Stimulated activated CD4-positive, alpha-beta T cell treated with anti-CD3 and anti-CD28 coated beads, TNF-alpha, amount 100 ng/mL, for 48 hours (primary cell): ENCODE data around the gene C19orf47.

Experiments used
- DNase-seq, 3 donors: peaks; one replicate each; pipeline ENCODE4 v3.0.0-alpha.2; 2020; ENCODE audit warnings: low read depth in 3 of 3

Gene C19orf47

GRCh38 chr19:40283414-40284250 is 64.6 kb downstream of the C19orf47 start:
- no peak for DNase-seq

- DNase-seq, result no peak
Measured at GRCh38 chr19:40282920-40283319, 65.3 kb downstream of the C19orf47 start.

- no peak for DNase-seq
Measured at GRCh38 chr19:40282209-40282580, 66.0 kb downstream of the C19orf47 start.

- no peak for DNase-seq
Measured at GRCh38 chr19:40281381-40282208, 66.6 kb downstream of the C19orf47 start.

- no peak for DNase-seq
Measured at GRCh38 chr19:40280608-40281221, 67.5 kb downstream of the C19orf47 start.

- no peak for DNase-seq
Measured at GRCh38 chr19:40279761-40280607, 68.2 kb downstream of the C19orf47 start.

- no peak for DNase-seq
Measured at GRCh38 chr19:40279120-40279551, 69.1 kb downstream of the C19orf47 start.

- DNase-seq, result no peak
Measured at GRCh38 chr19:40278361-40279035, 69.7 kb downstream of the C19orf47 start.

GRCh38 chr19:40277356-40278059 is 70.7 kb downstream of the C19orf47 start:
- DNase-seq, result no peak

- DNase-seq, result no peak
Measured at GRCh38 chr19:40274585-40275544, 73.3 kb downstream of the C19orf47 start.

- DNase-seq, result no peak
Measured at GRCh38 chr19:40273469-40274360, 74.5 kb downstream of the C19orf47 start.

GRCh38 chr19:40272261-40272660 is 75.9 kb downstream of the C19orf47 start:
- DNase-seq, result no peak

GRCh38 chr19:40271706-40272105 is 76.5 kb downstream of the C19orf47 start:
- no peak for DNase-seq

GRCh38 chr19:40270362-40271089 is 77.7 kb downstream of the C19orf47 start:
- no peak for DNase-seq
